Ishikawa (cell line): ENCODE data around the gene KSR2.

Source experiments
- CEBPB ChIP-seq: IDR thresholded peaks from 2 replicates; pipeline ENCODE4 v1.6.1; 2012
- CREB1 ChIP-seq: IDR thresholded peaks from 2 replicates; pipeline ENCODE4 v1.6.1; 2012; ENCODE audit warnings: low read depth
- EGR1 ChIP-seq: IDR thresholded peaks from 2 replicates; pipeline ENCODE4 v1.6.1; 2012
- EP300 ChIP-seq: IDR thresholded peaks from 2 replicates; pipeline ENCODE4 v1.6.1; 2012; ENCODE audit warnings: borderline replicate concordance
- FOXM1 ChIP-seq: IDR thresholded peaks from 2 replicates; pipeline ENCODE4 v1.6.1; 2012; ENCODE audit warnings: low read depth, borderline replicate concordance
- NFIC ChIP-seq: IDR thresholded peaks from 2 replicates; pipeline ENCODE4 v1.6.1; 2012
- RAD21 ChIP-seq: IDR thresholded peaks from 2 replicates; pipeline ENCODE4 v1.6.1; 2012; ENCODE audit warnings: low read depth
- REST ChIP-seq: IDR thresholded peaks from 2 replicates; pipeline ENCODE4 v1.6.1; 2012; ENCODE audit warnings: low read depth, mild to moderate bottlenecking
- TAF1 ChIP-seq: IDR thresholded peaks from 2 replicates; pipeline ENCODE4 v1.6.1; 2012; ENCODE audit warnings: low read depth, mild to moderate bottlenecking
- TCF12 ChIP-seq: IDR thresholded peaks from 2 replicates; pipeline ENCODE4 v1.6.1; 2012; ENCODE audit warnings: low read depth
- TEAD4 ChIP-seq: IDR thresholded peaks from 2 replicates; pipeline ENCODE4 v1.6.1; 2012
- YY1 ChIP-seq: IDR thresholded peaks from 2 replicates; pipeline ENCODE4 v1.6.1; 2012; ENCODE audit warnings: low read depth
- TF ChIP-seq, protein P1 (sequence below): IDR thresholded peaks from 2 replicates; pipeline ENCODE4 v1.6.1; 2012

- no peak for TF ChIP-seq EP300
- TF ChIP-seq RAD21, result no peak
- TF ChIP-seq, protein P1, sequence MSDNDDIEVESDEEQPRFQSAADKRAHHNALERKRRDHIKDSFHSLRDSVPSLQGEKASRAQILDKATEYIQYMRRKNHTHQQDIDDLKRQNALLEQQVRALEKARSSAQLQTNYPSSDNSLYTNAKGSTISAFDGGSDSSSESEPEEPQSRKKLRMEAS, result no peak
- no peak for TF ChIP-seq REST
- no peak for TF ChIP-seq CEBPB
- no peak for TF ChIP-seq YY1
- TF ChIP-seq CREB1, result no peak
- TF ChIP-seq FOXM1, result no peak
- TF ChIP-seq TEAD4, result no peak
- no peak for TF ChIP-seq NFIC
- TF ChIP-seq TAF1, result no peak
- no peak for TF ChIP-seq EGR1
- TF ChIP-seq TCF12, result no peak
Observed at GRCh38 chr12:117689857-117690256, 278.9 kb downstream of the KSR2 start.
